GM19452 (cell line): ENCODE measurements around the gene PLXDC2.

Experiments
- ATAC-seq: cut with Tn5 transposase; IDR thresholded peaks from one replicate; pipeline ENCODE4 v1.9.1; 2021; ENCODE audit not compliant: unreplicated experiment

The PLXDC2 gene

GRCh38 chr10:19904202-19904661 lies 88.0 kb downstream of the PLXDC2 start:
- peak; percentile 93 for ATAC-seq

GRCh38 chr10:19906108-19906791 lies 90.0 kb downstream of the PLXDC2 start:
- no peak for ATAC-seq

- ATAC-seq = no peak
These were observed 92.9 kb downstream of the PLXDC2 start for GRCh38 chr10:19908991-19909696.

- no peak for ATAC-seq
These were observed 95.7 kb downstream of the PLXDC2 start for GRCh38 chr10:19911886-19912285.

DNA sequence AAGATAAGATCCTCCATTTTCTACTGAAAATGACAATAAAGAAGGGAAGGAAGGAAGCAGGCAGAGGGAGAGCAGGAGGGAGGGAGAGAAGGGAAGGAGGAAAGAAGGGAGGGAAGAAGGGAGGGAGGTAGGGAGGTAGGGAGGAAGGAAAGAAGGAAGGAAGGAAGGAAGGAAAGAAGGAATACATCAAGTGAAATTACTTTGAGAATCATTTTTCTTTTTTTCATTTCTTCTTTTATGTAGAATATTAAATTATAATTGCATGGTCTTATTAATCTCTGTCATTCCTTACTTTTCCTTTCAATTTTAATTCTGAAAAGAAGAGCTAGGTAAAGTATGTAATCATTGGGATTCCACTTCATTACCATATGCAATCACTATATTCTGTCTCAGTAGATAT lies 97.8 kb downstream of the PLXDC2 start:
- ATAC-seq = no peak

GRCh38 chr10:19915125-19915524 lies 98.9 kb downstream of the PLXDC2 start:
- ATAC-seq = no peak

DNA sequence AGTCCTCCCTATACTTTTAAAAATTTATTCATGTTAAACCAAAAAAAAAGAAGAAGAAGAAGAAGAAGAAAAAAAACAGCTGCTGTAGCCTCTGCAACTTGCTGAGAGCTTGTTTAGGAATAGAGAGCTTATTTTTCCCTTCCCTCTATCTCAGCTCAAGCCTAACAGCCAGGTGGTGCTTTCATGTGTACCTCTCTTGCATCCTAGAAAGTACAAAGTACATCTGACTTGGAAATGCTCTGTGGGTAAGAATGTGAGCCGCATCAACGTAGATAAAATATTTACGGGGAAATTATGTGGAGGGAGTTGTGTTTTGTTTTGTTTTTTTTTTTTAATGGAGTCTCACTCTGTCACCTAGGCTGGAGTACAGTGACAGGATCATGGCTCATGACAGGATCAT lies 99.6 kb downstream of the PLXDC2 start:
- ATAC-seq = no peak

GRCh38 chr10:19917751-19918478 lies 101.7 kb downstream of the PLXDC2 start:
- no peak for ATAC-seq

GRCh38 chr10:19918794-19919193 lies 102.6 kb downstream of the PLXDC2 start:
- no peak for ATAC-seq

DNA sequence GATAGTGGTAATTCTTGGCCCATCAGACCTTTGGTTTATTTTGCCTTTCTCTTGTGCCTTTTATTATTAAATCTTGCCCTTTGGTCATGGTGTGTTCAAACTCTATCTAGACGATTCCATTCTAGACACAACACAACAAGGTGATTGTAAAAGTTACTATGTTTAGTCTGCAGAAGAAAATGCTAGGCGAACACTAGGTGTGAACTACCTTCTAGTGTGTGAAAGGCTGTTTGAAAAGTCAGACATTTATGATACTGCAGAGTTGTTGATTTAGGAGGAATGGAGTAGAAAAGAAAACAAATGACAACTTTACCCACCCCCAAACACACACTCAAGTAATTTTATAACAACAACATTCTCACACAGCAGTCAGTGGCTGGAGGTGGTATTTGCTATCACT lies 103.4 kb downstream of the PLXDC2 start:
- no peak for ATAC-seq

DNA sequence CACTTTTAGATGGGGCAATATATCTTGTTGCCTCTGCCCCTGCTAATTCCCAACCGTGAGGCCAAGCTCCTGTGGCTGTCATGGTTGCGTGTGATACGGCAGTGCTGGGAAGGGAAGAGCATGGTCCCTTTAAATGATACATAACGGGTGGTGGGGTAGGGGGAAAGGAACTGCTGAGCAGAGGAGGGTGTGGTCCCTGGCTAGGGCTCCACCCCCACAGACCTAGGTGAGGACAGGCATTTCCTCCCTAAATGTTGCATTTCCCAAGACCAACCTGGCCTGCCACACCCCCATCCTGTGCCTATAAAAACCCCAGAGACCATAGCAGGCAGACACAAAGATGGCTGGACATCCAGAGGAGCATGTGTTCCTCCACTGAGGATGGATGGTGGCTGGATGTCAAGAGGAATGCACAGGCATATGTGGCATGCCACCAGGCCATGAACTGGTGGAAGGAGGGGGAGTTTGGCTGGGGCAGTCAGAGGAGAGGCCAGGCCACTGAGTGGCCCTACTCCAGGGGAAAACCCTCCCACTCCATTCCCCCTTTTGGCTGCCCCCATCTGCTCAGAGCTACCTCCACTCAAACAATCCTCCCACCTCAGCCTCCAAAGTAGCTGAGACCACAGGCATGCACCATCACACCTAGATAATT lies 104.0 kb downstream of the PLXDC2 start:
- no peak for ATAC-seq

DNA sequence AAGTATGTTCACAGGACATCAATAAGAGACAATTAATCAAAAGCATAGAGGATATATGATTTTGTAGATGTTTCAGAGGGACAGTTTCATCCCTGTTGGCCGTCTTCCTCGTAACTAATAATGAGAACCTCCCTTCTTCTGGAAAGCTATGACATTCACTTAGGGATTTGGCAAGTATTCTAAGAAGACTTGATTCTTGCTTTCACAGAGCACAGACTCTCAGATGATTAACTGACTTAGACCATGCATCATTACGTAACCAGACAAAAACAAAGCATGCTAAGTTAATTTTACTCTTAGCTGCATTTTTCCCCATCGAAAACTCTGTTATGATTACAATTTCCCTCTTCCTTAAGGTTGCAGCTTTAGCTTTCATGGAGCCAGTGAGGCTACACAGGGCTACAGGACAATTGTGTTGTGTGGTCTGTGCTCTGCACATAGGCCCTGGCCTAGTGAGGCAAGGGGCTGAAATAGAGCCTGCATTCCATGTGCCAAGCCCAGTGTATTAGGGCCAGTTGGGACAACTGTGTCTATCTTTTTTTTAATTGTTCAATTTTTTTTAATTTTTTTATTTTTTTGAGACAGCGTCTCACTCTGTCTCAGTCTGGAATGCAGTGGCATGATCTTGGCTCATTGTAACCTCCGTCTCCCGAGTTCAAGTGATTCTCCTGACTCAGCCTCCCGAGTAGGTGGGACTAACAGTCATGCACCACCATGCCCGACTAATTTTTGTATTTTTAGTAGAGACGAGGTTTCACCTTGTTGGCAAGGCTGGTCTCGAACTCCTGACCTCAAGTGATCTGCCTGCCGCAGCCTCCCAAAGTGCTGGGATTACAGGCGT lies 105.3 kb downstream of the PLXDC2 start:
- no peak for ATAC-seq

- no peak for ATAC-seq
These were observed 106.2 kb downstream of the PLXDC2 start for GRCh38 chr10:19922236-19922963.

DNA sequence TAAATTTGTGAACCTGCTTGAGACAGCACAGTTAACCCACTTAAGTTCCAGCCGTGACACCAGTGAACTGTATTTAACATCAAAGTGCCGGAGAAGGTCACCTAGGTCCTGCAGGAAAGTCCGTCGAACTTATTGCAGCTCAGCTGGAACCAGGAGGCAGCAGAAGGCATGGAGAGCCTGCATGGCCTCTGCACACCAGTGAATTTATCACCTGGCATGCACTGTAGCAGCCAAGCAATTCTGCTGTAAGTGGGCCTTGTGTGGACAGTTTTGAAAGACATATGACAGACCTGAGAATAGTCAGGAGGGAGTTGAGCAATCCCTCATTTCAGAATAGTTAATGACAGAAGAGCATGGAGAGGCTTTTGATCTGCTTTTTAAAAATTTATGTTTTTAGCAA lies 108.8 kb downstream of the PLXDC2 start:
- no peak for ATAC-seq

DNA sequence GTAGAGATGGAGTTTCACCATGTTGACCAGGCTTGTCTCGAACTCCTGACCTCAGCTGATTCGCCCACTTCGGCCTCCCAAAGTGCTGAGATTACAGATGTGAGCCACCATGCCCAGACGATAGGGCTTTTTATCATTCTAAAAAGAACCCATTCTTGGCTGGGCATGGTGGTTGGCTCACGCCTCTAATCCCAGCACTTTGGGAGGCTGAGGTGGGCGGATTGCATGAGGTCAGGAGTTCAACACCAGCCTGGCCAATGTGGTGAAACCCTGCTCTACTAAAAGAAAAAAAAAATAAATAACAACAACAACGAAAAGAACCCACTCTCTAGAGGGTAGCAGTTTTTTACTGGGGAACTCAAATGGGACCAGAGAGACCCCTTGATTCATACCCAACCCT lies 112.7 kb downstream of the PLXDC2 start:
- no peak for ATAC-seq

GRCh38 chr10:19929506-19930140 lies 113.4 kb downstream of the PLXDC2 start:
- ATAC-seq = no peak

- ATAC-seq = peak; percentile 42
These were observed 115.0 kb downstream of the PLXDC2 start for GRCh38 chr10:19930936-19931893.

GRCh38 chr10:19931894-19932590 lies 115.8 kb downstream of the PLXDC2 start:
- no peak for ATAC-seq
